ENCODE data around the gene TCP11. TPM values are rescaled to one million over a fixed set of nuclear protein-coding genes. Genes with fewer than 3 reads are reported as not detected.
A peak's percentile ranks its signal among the peaks of the same experiment; 100 is the strongest.

Gene TCP11
- total and polyA plus RNA-seq, 9 donors: 0.12 to 0.53 (median 0.31) TPM

GRCh38 chr6:35082733-35083403 lies 58.3 kb downstream of the TCP11 start:
- no peak for DNase-seq
- H3K27ac ChIP-seq (ENCODE audit: low read length): no peak overlapping the region
- WGBS (ENCODE audit: insufficient coverage): 84% methylated on average over 10 of the region's 13 CpGs

GRCh38 chr6:35082046-35082732 lies 59.0 kb downstream of the TCP11 start:
- no peak overlapping the region for H3K4me3 ChIP-seq (ENCODE audit: low read length)
- peaks cover 92% of the 10 kb centered on the region for H3K36me3 ChIP-seq (ENCODE audit: control insufficient read depth, insufficient read depth, low read length)
- H3K4me1 ChIP-seq (ENCODE audit: control insufficient read depth, insufficient read depth, low read length): peaks cover 17% of the 10 kb centered on the region
- peak overlapping the region; percentile 29 for H3K27ac ChIP-seq (ENCODE audit: low read length)
- DNase-seq: no peak
- H3K27me3 ChIP-seq (ENCODE audit: control insufficient read depth, insufficient read depth, low read length): no peaks in the 10 kb centered on the region
- 54% methylated on average over 18 of the region's 19 CpGs for WGBS (ENCODE audit: insufficient coverage)
- no peaks in the 10 kb centered on the region for H3K9me3 ChIP-seq (replicated peaks; ENCODE audit: control insufficient read depth, low read depth, low read length)

More at GRCh38 chr6:35082733-35083403, 58.3 kb downstream of the TCP11 start:
- H3K4me1 ChIP-seq (ENCODE audit: control insufficient read depth, insufficient read depth, low read length): peaks cover 17% of the 10 kb centered on the region
- no peak overlapping the region for H3K4me3 ChIP-seq (ENCODE audit: low read length)
- H3K9me3 ChIP-seq (replicated peaks; ENCODE audit: control insufficient read depth, low read depth, low read length): no peaks in the 10 kb centered on the region
- no peaks in the 10 kb centered on the region for H3K27me3 ChIP-seq (ENCODE audit: control insufficient read depth, insufficient read depth, low read length)
- H3K36me3 ChIP-seq (ENCODE audit: control insufficient read depth, insufficient read depth, low read length): peaks cover 93% of the 10 kb centered on the region

GRCh38 chr6:35081426-35081851 lies 59.7 kb downstream of the TCP11 start:
- DNase-seq: peak; percentile 52
- Histone ChIP-seq H3K4me1 (ENCODE audit: control insufficient read depth, insufficient read depth, low read length) (peaks cover 17% of the 10 kb centered on the region), H3K27ac (ENCODE audit: low read length) (peak overlapping the region; percentile 51), H3K4me3 (ENCODE audit: low read length) (no peak overlapping the region), H3K27me3 (ENCODE audit: control insufficient read depth, insufficient read depth, low read length) (no peaks in the 10 kb centered on the region), H3K9me3 (replicated peaks; ENCODE audit: control insufficient read depth, low read depth, low read length) (no peaks in the 10 kb centered on the region), H3K36me3 (ENCODE audit: control insufficient read depth, insufficient read depth, low read length) (peaks cover 91% of the 10 kb centered on the region)
- 28% methylated on average over 13 of the region's 13 CpGs for WGBS (ENCODE audit: insufficient coverage)

- H3K4me3 ChIP-seq (ENCODE audit: low read length): no peak overlapping the region
- H3K36me3 ChIP-seq (ENCODE audit: control insufficient read depth, insufficient read depth, low read length): peaks cover 86% of the 10 kb centered on the region
- no peak for DNase-seq
- H3K27me3 ChIP-seq (ENCODE audit: control insufficient read depth, insufficient read depth, low read length): no peaks in the 10 kb centered on the region
- WGBS (ENCODE audit: insufficient coverage): 80% methylated on average over 21 of the region's 21 CpGs
- no peak overlapping the region for H3K27ac ChIP-seq (ENCODE audit: low read length)
- peaks cover 17% of the 10 kb centered on the region for H3K4me1 ChIP-seq (ENCODE audit: control insufficient read depth, insufficient read depth, low read length)
- no peaks in the 10 kb centered on the region for H3K9me3 ChIP-seq (replicated peaks; ENCODE audit: control insufficient read depth, low read depth, low read length)
Observed at GRCh38 chr6:35080821-35081425, 60.2 kb downstream of the TCP11 start.

- Histone ChIP-seq H3K36me3 (ENCODE audit: control insufficient read depth, insufficient read depth, low read length) (peaks cover 83% of the 10 kb centered on the region), H3K27me3 (ENCODE audit: control insufficient read depth, insufficient read depth, low read length) (no peaks in the 10 kb centered on the region), H3K4me3 (ENCODE audit: low read length) (no peak overlapping the region), H3K9me3 (replicated peaks; ENCODE audit: control insufficient read depth, low read depth, low read length) (no peaks in the 10 kb centered on the region), H3K27ac (ENCODE audit: low read length) (no peak overlapping the region), H3K4me1 (ENCODE audit: control insufficient read depth, insufficient read depth, low read length) (peaks cover 17% of the 10 kb centered on the region)
- WGBS (ENCODE audit: insufficient coverage): 86% methylated on average over 7 of the region's 13 CpGs
- DNase-seq: no peak
Observed at GRCh38 chr6:35080016-35080680, 61.0 kb downstream of the TCP11 start.

GRCh38 chr6:35079311-35080000 lies 61.7 kb downstream of the TCP11 start:
- WGBS (ENCODE audit: insufficient coverage): 92% methylated on average over 17 of the region's 23 CpGs

GRCh38 chr6:35078896-35079295 lies 62.2 kb downstream of the TCP11 start:
- Histone ChIP-seq H3K27ac (ENCODE audit: low read length) (no peak overlapping the region), H3K36me3 (ENCODE audit: control insufficient read depth, insufficient read depth, low read length) (peaks cover 84% of the 10 kb centered on the region), H3K9me3 (replicated peaks; ENCODE audit: control insufficient read depth, low read depth, low read length) (no peaks in the 10 kb centered on the region), H3K4me3 (ENCODE audit: low read length) (no peak overlapping the region), H3K4me1 (ENCODE audit: control insufficient read depth, insufficient read depth, low read length) (peaks cover 17% of the 10 kb centered on the region), H3K27me3 (ENCODE audit: control insufficient read depth, insufficient read depth, low read length) (no peaks in the 10 kb centered on the region)
- no peak for DNase-seq
- WGBS (ENCODE audit: insufficient coverage): 95% methylated on average over 11 of the region's 11 CpGs

More at GRCh38 chr6:35079311-35080000, 61.7 kb downstream of the TCP11 start:
- no peak overlapping the region for H3K4me3 ChIP-seq (ENCODE audit: low read length)
- no peak overlapping the region for H3K27ac ChIP-seq (ENCODE audit: low read length)
- no peaks in the 10 kb centered on the region for H3K27me3 ChIP-seq (ENCODE audit: control insufficient read depth, insufficient read depth, low read length)
- no peak for DNase-seq
- H3K9me3 ChIP-seq (replicated peaks; ENCODE audit: control insufficient read depth, low read depth, low read length): no peaks in the 10 kb centered on the region
- peaks cover 17% of the 10 kb centered on the region for H3K4me1 ChIP-seq (ENCODE audit: control insufficient read depth, insufficient read depth, low read length)
- H3K36me3 ChIP-seq (ENCODE audit: control insufficient read depth, insufficient read depth, low read length): peaks cover 82% of the 10 kb centered on the region

- H3K27ac ChIP-seq (ENCODE audit: low read length): no peak overlapping the region
- H3K4me1 ChIP-seq (ENCODE audit: control insufficient read depth, insufficient read depth, low read length): peaks cover 17% of the 10 kb centered on the region
- no peaks in the 10 kb centered on the region for H3K9me3 ChIP-seq (replicated peaks; ENCODE audit: control insufficient read depth, low read depth, low read length)
- peaks cover 84% of the 10 kb centered on the region for H3K36me3 ChIP-seq (ENCODE audit: control insufficient read depth, insufficient read depth, low read length)
- DNase-seq: no peak
- H3K4me3 ChIP-seq (ENCODE audit: low read length): no peak overlapping the region
- 92% methylated on average over 20 of the region's 20 CpGs for WGBS (ENCODE audit: insufficient coverage)
- H3K27me3 ChIP-seq (ENCODE audit: control insufficient read depth, insufficient read depth, low read length): no peaks in the 10 kb centered on the region
Observed at GRCh38 chr6:35078226-35078850, 62.8 kb downstream of the TCP11 start.

- no peaks in the 10 kb centered on the region for H3K27me3 ChIP-seq (ENCODE audit: control insufficient read depth, insufficient read depth, low read length)
- WGBS (ENCODE audit: insufficient coverage): 87% methylated on average over 9 of the region's 11 CpGs
- no peak overlapping the region for H3K4me3 ChIP-seq (ENCODE audit: low read length)
- H3K36me3 ChIP-seq (ENCODE audit: control insufficient read depth, insufficient read depth, low read length): peaks cover 85% of the 10 kb centered on the region
- no peak for DNase-seq
- H3K9me3 ChIP-seq (replicated peaks; ENCODE audit: control insufficient read depth, low read depth, low read length): no peaks in the 10 kb centered on the region
- no peak overlapping the region for H3K27ac ChIP-seq (ENCODE audit: low read length)
- H3K4me1 ChIP-seq (ENCODE audit: control insufficient read depth, insufficient read depth, low read length): peaks cover 16% of the 10 kb centered on the region
Observed at GRCh38 chr6:35077713-35078105, 63.4 kb downstream of the TCP11 start.
